AG09309 (cell line): ENCODE data around the gene DERL2.

ENCODE experiments used
- DNase-seq: peaks from one replicate; pipeline ENCODE4 v3.0.0-alpha.2; 2010; ENCODE audit warnings: low read depth
- H3K4me3 ChIP-seq: 2 replicates; pipeline ENCODE4 v1.5.1; 2011; ENCODE audit warnings: mild to moderate bottlenecking, low read depth, low read length, moderate library complexity; ENCODE audit not compliant: control insufficient read depth
- TF ChIP-seq, protein P1 (sequence below): IDR thresholded peaks from 2 replicates; pipeline ENCODE4 v1.5.1; 2011; ENCODE audit warnings: mild to moderate bottlenecking, low read depth, low read length, inconsistent platforms; ENCODE audit not compliant: insufficient read depth, control insufficient read depth; ENCODE audit errors: missing control alignments

The DERL2 gene

GRCh38 chr17:5430413-5430999, 55.5 kb downstream of the DERL2 start:
- no peak for DNase-seq
- H3K4me3 ChIP-seq, result no peak overlapping the region
- TF ChIP-seq, protein P1, sequence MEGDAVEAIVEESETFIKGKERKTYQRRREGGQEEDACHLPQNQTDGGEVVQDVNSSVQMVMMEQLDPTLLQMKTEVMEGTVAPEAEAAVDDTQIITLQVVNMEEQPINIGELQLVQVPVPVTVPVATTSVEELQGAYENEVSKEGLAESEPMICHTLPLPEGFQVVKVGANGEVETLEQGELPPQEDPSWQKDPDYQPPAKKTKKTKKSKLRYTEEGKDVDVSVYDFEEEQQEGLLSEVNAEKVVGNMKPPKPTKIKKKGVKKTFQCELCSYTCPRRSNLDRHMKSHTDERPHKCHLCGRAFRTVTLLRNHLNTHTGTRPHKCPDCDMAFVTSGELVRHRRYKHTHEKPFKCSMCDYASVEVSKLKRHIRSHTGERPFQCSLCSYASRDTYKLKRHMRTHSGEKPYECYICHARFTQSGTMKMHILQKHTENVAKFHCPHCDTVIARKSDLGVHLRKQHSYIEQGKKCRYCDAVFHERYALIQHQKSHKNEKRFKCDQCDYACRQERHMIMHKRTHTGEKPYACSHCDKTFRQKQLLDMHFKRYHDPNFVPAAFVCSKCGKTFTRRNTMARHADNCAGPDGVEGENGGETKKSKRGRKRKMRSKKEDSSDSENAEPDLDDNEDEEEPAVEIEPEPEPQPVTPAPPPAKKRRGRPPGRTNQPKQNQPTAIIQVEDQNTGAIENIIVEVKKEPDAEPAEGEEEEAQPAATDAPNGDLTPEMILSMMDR, result no peak

DNA sequence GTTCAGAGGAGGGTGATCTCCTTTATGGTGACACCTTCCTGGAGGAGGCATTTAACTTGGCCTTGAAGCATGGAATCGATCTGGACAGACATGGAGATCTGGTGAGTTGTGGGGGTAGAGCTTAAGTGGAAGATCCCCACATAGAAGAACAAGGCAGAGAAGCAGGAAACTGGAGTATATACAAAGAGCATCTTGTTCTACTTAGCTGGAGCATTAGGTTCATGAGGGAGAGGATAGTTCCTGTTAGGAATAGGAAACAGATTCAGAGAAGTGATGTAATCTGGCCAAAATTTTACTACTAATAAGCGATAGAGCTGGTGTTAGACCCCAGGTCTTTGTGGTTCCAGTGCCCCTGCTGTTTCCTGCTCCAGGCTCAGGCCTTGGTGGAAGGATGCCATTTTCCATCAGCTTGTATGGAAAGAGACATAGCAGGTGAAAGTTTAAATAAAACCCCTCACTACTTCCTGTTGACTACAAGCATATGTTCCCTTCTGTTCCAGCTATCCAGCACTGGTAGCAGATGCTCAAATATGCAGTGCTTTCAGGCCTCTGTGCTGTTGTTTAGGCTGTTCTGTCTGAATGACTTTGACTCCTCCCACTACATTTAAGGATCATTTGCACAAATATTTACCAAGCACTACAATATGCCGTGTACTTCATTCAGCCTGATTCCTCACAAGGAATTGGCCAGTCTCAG, 56.6 kb downstream of the DERL2 start:
- TF ChIP-seq, protein P1, result no peak
- DNase-seq, result no peak

GRCh38 chr17:5425826-5426225, 60.2 kb downstream of the DERL2 start:
- TF ChIP-seq, protein P1, result no peak
- no peak for DNase-seq
- no peak overlapping the region for H3K4me3 ChIP-seq

More for the DNA sequence above, 56.6 kb downstream of the DERL2 start:
- H3K4me3 ChIP-seq, result no peak overlapping the region

DNA sequence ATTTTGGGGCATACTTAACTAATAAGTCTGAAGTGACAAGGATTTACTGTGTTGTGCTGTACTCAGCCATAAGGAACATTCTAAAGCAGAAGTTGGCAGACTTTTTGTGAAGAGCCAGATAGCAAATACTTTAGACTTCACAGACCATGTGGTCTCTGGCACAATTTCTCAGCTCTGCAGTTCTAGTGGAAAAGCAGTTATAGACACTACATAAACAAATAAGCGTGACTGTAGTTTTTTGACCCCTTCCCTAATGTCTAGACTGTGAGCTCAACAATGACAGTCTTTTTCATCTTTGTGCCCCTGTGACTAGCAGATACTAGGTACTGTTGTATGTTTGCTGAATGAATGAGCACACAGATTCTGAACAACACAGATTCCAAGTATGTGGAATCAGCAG, 61.1 kb downstream of the DERL2 start:
- no peak overlapping the region for H3K4me3 ChIP-seq
- DNase-seq, result no peak
- TF ChIP-seq, protein P1, result no peak

- TF ChIP-seq, protein P1, result peak; percentile 24
- H3K4me3 ChIP-seq, result no peak overlapping the region
- DNase-seq, result peak; percentile 45
Measured at GRCh38 chr17:5422505-5422904, 63.5 kb downstream of the DERL2 start.
